Breast epithelium (tissue), 4 donors: ENCODE measurements around the gene AURKB. TPM values are rescaled to one million over a fixed set of nuclear protein-coding genes. Genes with fewer than 3 reads are reported as not detected.

ENCODE experiments used
- DNase-seq, 2 donors: peaks; one replicate each; pipeline ENCODE4 v3.0.0-alpha.2; 2019; ENCODE audit warnings: low spot score in 2 of 2
- H3K27ac ChIP-seq, 2 donors: fragments of 200-600 bp; sonication (generic) in 1 of 2; one replicate each; pipeline ENCODE4 v1.5.1; 2016 to 2019; ENCODE audit warnings: mild to moderate bottlenecking in 1 of 2
- H3K27me3 ChIP-seq, 2 donors: fragments of 200-600 bp; sonication (generic) in 1 of 2; one replicate each; pipeline versions ENCODE4 v1.5.1 to v1.6.0; 2017 to 2019; ENCODE audit warnings: control low read depth in 1 of 2, mild to moderate bottlenecking in 1 of 2
- H3K36me3 ChIP-seq: fragments of 200-600 bp; one replicate; pipeline ENCODE4 v1.5.1; 2019
- H3K4me1 ChIP-seq, 2 donors: fragments of 200-600 bp; sonication (generic); one replicate each; pipeline ENCODE4 v1.5.1; 2016 to 2019; ENCODE audit warnings: control low read depth in 1 of 2
- H3K4me3 ChIP-seq, 3 donors: fragments of 200-600 bp; sonication (generic); 1 replicate in 2 of 3; 2 replicates in 1 of 3; pipeline ENCODE4 v1.5.1; 2016 to 2019; ENCODE audit warnings: mild to moderate bottlenecking in 3 of 3, moderate library complexity in 2 of 3
- H3K9me3 ChIP-seq, 2 donors: fragments of 200-600 bp; sonication (generic) in 1 of 2; one replicate each; pipeline ENCODE4 v1.5.1; 2016 to 2019; ENCODE audit warnings: control low read depth in 1 of 2
- CTCF ChIP-seq, 3 donors: fragments of 450-650 bp; IDR thresholded peaks; one replicate each; pipeline ENCODE4 v1.5.1; 2016 to 2017; ENCODE audit warnings: antibody characterized with exemption in 3 of 3, mild to moderate bottlenecking in 3 of 3, moderate library complexity in 3 of 3
- POLR2A ChIP-seq: fragments of 450-650 bp; IDR thresholded peaks from one replicate; pipeline ENCODE4 v1.6.1; 2016; ENCODE audit warnings: antibody characterized with exemption, mild to moderate bottlenecking, moderate library complexity
- POLR2AphosphoS5 ChIP-seq, 3 donors: sonication (generic); formaldehyde crosslinking; IDR thresholded peaks; one replicate each; pipeline ENCODE4 v1.6.1; 2017; ENCODE audit warnings: antibody characterized with exemption in 3 of 3
- intact Hi-C: fragments of 100-400 bp; cut with DNase I; formaldehyde crosslinking; loops from one replicate; pipeline ENCODE4 v1.15.1; 2023; ENCODE audit warnings: low total_unique reads
- total RNA-seq, 3 donors: library from RNA; depleted of rRNA; stranded (reverse); fragments of >200 nt; gene quantifications; one replicate each; pipeline ENCODE4 v1.1.0, GENCODE V29; 2016

AURKB gene
- total RNA-seq, 3 donors from 2014 or later, result 0.44 to 3.8 (median 1.6) TPM

GRCh38 chr17:8159459-8160223 lies 50.7 kb downstream of the AURKB start:
- intact Hi-C loops, result no loop called here
- H3K9me3 ChIP-seq, result no peaks in the 10 kb centered on the region
- TF ChIP-seq CTCF (IDR thresholded peaks at IDR 0.05) (no peak), POLR2A (no peak), POLR2AphosphoS5 (IDR thresholded peaks at IDR 0.05) (no peak)
- H3K36me3 ChIP-seq, result no peaks in the 10 kb centered on the region
- no peak for DNase-seq
- no peaks in the 10 kb centered on the region for H3K27me3 ChIP-seq
- peaks cover 14 to 21% of the 10 kb centered on the region in 2 donors for H3K4me1 ChIP-seq
- H3K27ac ChIP-seq, result peak overlapping the region; percentile 59 to 100
- no peak overlapping the region for H3K4me3 ChIP-seq

GRCh38 chr17:8159032-8159400 lies 51.4 kb downstream of the AURKB start:
- intact Hi-C loops, result no loop called here
- Histone ChIP-seq H3K27ac (peak overlapping the region; percentile 96 to 100), H3K4me1 (peaks cover 9 to 14% of the 10 kb centered on the region in 2 donors), H3K4me3 (no peak overlapping the region), H3K36me3 (no peaks in the 10 kb centered on the region), H3K9me3 (no peaks in the 10 kb centered on the region), H3K27me3 (no peaks in the 10 kb centered on the region)
- no peak for DNase-seq
- TF ChIP-seq CTCF (IDR thresholded peaks at IDR 0.05) (no peak), POLR2AphosphoS5 (IDR thresholded peaks at IDR 0.05) (no peak), POLR2A (no peak)

GRCh38 chr17:8158267-8159031 lies 51.9 kb downstream of the AURKB start:
- peak; percentile 91 to 93 for DNase-seq
- intact Hi-C loops, result no loop called here
- Histone ChIP-seq H3K27me3 (no peaks in the 10 kb centered on the region), H3K9me3 (no peaks in the 10 kb centered on the region), H3K27ac (peak overlapping the region; percentile 96 to 100), H3K4me1 (peaks cover 4 to 12% of the 10 kb centered on the region in 2 donors), H3K4me3 (peak overlapping the region in 1 of 3 donors; percentile 48), H3K36me3 (no peaks in the 10 kb centered on the region)
- TF ChIP-seq CTCF (IDR thresholded peaks at IDR 0.05) (peak; percentile 90 to 97 (median 95)), POLR2A (no peak), POLR2AphosphoS5 (IDR thresholded peaks at IDR 0.05) (peak; percentile 43 to 65 (median 61))

GRCh38 chr17:8156246-8156992 lies 54.0 kb downstream of the AURKB start:
- intact Hi-C loops, result no loop called here
- Histone ChIP-seq H3K4me1 (peaks cover 4 to 18% of the 10 kb centered on the region in 2 donors), H3K36me3 (no peaks in the 10 kb centered on the region), H3K27ac (peak overlapping the region; percentile 99 to 100), H3K4me3 (peak overlapping the region; percentile 86 to 99 (median 90)), H3K9me3 (no peaks in the 10 kb centered on the region), H3K27me3 (no peaks in the 10 kb centered on the region)
- peak; percentile 100 for DNase-seq
- TF ChIP-seq POLR2A (peak; percentile 100), CTCF (IDR thresholded peaks at IDR 0.05) (peak in 2 of 3 donors; percentile 9 to 22), POLR2AphosphoS5 (IDR thresholded peaks at IDR 0.05) (peak; percentile 99 to 100 (median 100))
